Pulmonary artery endothelial cell (primary cell): Measurements from ENCODE around the gene RLF. TPM values are rescaled to one million over a fixed set of nuclear protein-coding genes. Genes with fewer than 3 reads are reported as not detected.

Source experiments
- DNase-seq: peaks from one replicate; pipeline ENCODE4 v3.0.0-alpha.2; 2011; ENCODE audit warnings: low read depth, low spot score
- total RNA-seq: library from RNA; depleted of rRNA; stranded (reverse); fragments of >200 nt; gene quantifications from 2 replicates; pipeline ENCODE4 v1.2.3, GENCODE V29; 2014

Gene RLF
- total RNA-seq, 1 donor from 2014 or later = 23.6 TPM

- no peak for DNase-seq
Observed at GRCh38 chr1:40272653-40273213, 111.5 kb downstream of the RLF start.

GRCh38 chr1:40273547-40274166 is 112.5 kb downstream of the RLF start:
- no peak for DNase-seq

- DNase-seq = no peak
Observed at GRCh38 chr1:40274331-40274730, 113.1 kb downstream of the RLF start.

- no peak for DNase-seq
Observed at GRCh38 chr1:40276122-40276521, 114.9 kb downstream of the RLF start.

- DNase-seq = no peak
Observed at GRCh38 chr1:40281853-40282252, 120.7 kb downstream of the RLF start.

Other genes starting within 250 kb of the RLF start
- gene MFSD2A, start 206.2 kb upstream of the RLF start, total RNA-seq = 2.7 and 2.9 TPM in 2 replicates
- 423 and 581 TPM in 2 replicates for gene CAP1, start 120.7 kb upstream of the RLF start, total RNA-seq
- 70.6 and 85.4 TPM in 2 replicates for gene PPT1, start 64.1 kb upstream of the RLF start, total RNA-seq
- gene TMCO2, start 86.5 kb downstream of the RLF start, total RNA-seq = not detected in 2 replicates
- gene ZMPSTE24, start 96.8 kb downstream of the RLF start, total RNA-seq = 67.0 and 108 TPM in 2 replicates
- gene COL9A2, start 155.9 kb downstream of the RLF start, total RNA-seq = 0.13 and 0.60 TPM in 2 replicates
- 6.4 and 9.4 TPM in 2 replicates for gene SMAP2, start 212.3 kb downstream of the RLF start, total RNA-seq